Stomach (tissue), 4 donors: ENCODE measurements around the gene ZNF318.
"Not testable (repeated sequence)": the region's sequence is repeated elsewhere in the genome, so short reads cannot be mapped to it uniquely, and the experiment has no call there.

Source experiments
- EP300 ChIP-seq: sonication (generic); formaldehyde crosslinking; IDR thresholded peaks from one replicate; pipeline ENCODE4 v1.6.1; 2017; ENCODE audit warnings: antibody characterized with exemption
- POLR2A ChIP-seq, 4 donors: fragments of 450-650 bp; IDR thresholded peaks; one replicate each; pipeline ENCODE4 v1.6.1; 2016; ENCODE audit warnings: antibody characterized with exemption in 4 of 4, control low read depth in 2 of 4, mild to moderate bottlenecking in 1 of 4, moderate library complexity in 1 of 4
- POLR2AphosphoS5 ChIP-seq, 3 donors: sonication (generic); formaldehyde crosslinking; IDR thresholded peaks; one replicate each; pipeline ENCODE4 v1.6.1; 2016; ENCODE audit warnings: antibody characterized with exemption in 3 of 3
- TF ChIP-seq, protein P1 (sequence below), 7 experiments: fragments of 450-650 bp in 4 of 7; fragments of 200-600 bp in 3 of 7; sonication (generic) in 3 of 7; IDR thresholded peaks; one replicate each; pipeline ENCODE4 v1.5.1; 2016 to 2019; ENCODE audit warnings: antibody characterized with exemption in 7 of 7, control low read depth in 2 of 7, mild to moderate bottlenecking in 1 of 7

DNA sequence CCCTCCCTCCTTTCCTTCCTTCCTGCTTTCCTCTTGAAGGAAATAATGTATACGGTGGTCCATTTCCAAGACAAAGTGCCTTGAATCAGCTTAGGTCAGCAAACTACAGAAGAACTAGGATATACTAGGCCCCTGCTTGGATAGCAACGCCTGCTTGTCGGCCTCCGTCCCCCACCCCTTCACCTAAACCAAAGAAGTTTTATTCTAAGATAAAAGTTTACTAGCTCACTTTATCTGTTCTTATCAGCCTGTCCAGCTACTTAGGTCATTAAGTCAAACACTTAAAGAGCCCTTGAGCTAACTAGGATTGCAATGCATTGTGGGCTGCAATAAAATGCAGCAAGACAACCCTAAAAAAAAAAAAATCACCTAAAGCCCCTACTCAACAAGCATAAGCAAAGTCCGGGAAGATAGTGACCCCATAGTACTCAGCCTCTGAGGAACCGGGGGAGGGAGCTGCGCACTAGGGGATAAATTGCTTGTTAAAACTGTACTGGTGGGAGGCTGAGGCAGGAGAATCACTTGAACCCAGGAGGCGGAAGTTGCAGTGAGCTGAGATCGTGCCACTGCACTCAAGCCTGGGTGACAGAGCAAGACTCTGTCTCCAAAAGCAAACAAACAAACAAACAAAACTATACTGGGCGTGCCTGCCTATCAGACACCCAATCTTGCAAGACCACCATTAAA, 21.4 kb upstream of the ZNF318 start:
- TF ChIP-seq, protein P1, sequence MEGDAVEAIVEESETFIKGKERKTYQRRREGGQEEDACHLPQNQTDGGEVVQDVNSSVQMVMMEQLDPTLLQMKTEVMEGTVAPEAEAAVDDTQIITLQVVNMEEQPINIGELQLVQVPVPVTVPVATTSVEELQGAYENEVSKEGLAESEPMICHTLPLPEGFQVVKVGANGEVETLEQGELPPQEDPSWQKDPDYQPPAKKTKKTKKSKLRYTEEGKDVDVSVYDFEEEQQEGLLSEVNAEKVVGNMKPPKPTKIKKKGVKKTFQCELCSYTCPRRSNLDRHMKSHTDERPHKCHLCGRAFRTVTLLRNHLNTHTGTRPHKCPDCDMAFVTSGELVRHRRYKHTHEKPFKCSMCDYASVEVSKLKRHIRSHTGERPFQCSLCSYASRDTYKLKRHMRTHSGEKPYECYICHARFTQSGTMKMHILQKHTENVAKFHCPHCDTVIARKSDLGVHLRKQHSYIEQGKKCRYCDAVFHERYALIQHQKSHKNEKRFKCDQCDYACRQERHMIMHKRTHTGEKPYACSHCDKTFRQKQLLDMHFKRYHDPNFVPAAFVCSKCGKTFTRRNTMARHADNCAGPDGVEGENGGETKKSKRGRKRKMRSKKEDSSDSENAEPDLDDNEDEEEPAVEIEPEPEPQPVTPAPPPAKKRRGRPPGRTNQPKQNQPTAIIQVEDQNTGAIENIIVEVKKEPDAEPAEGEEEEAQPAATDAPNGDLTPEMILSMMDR (IDR thresholded peaks at IDR 0.05), result not testable (repeated sequence)
- TF ChIP-seq POLR2AphosphoS5 (IDR thresholded peaks at IDR 0.05); POLR2A (IDR thresholded peaks at IDR 0.05); EP300: not testable (repeated sequence)
